GM12878 (cell line): ENCODE data around the gene XRCC4. TPM values are rescaled to one million over a fixed set of nuclear protein-coding genes. Genes with fewer than 3 reads are reported as not detected.

Experiments used
- ATAC-seq: fragments of 200-7000 bp; cut with Tn5 transposase; 3 replicates; pipeline ENCODE4 v1.9.1; 2020; ENCODE audit warnings: mild to moderate bottlenecking, moderate library complexity
- BruUV-seq: library from RNA; stranded (reverse); fragments of 400-500 nt; replicated peaks from 2 replicates; lab custom pipeline; 2021; lab: Mats Ljungman, UMichigan
- CTCF ChIA-PET: fragments of 300-600 bp; sonication (Branson Sonifier 250); formaldehyde crosslinking; extraction: SDS; loops from one replicate; lab custom pipeline; 2021; ENCODE audit warnings: inconsistent platforms; lab: Yijun Ruan, JAX
- POLR2A ChIA-PET: fragments of 350-600 bp; formaldehyde crosslinking; extraction: SDS; loops from one replicate; lab custom pipeline; 2021; ENCODE audit warnings: inconsistent platforms; lab: Charles Lee
- RAD21 ChIA-PET: fragments of 300-600 bp; sonication (Branson Sonifier 250); formaldehyde crosslinking; loops from one replicate; lab custom pipeline; 2023; ENCODE audit warnings: antibody characterized with exemption; ENCODE audit not compliant: unreplicated experiment; lab: Charles Lee
- SMC1A ChIA-PET: fragments of 300-600 bp; sonication (Branson Sonifier 250); formaldehyde crosslinking; loops from one replicate; lab custom pipeline; 2023; ENCODE audit not compliant: unreplicated experiment, uncharacterized antibody; lab: Charles Lee
- DNase-seq: peaks from one replicate; pipeline ENCODE4 v3.0.0-alpha.2; 2011; ENCODE audit warnings: low read depth, low spot score
- FAIRE-seq: peaks from 3 replicates; lab custom pipeline; 2011; peaks lifted over from hg19 to GRCh38; lab: Jason Lieb, UNC
- H2AFZ ChIP-seq: 2 replicates; pipeline ENCODE4 v1.6.0; 2011; ENCODE audit warnings: low read depth, low read length, control low read depth; ENCODE audit not compliant: control insufficient read depth
- H3K27ac ChIP-seq: 2 replicates; pipeline ENCODE4 v1.5.1; 2011; ENCODE audit warnings: control low read depth; ENCODE audit not compliant: control insufficient read depth, insufficient read depth
- H3K27me3 ChIP-seq, 2 experiments: replicated peaks in 1 of 2; 2 replicates each; pipeline versions ENCODE4 v1.6.0 to v1.6.1; 2011; ENCODE audit warnings: low read length in 1 of 2; ENCODE audit not compliant: control insufficient read depth in 2 of 2, insufficient read depth in 2 of 2
- H3K36me3 ChIP-seq, 2 experiments: 2 replicates each; pipeline ENCODE4 v1.5.1; 2011; ENCODE audit warnings: low read length in 1 of 2; ENCODE audit not compliant: control insufficient read depth in 2 of 2, insufficient read depth in 2 of 2
- H3K4me1 ChIP-seq: 2 replicates; pipeline ENCODE4 v1.6.1; 2011; ENCODE audit warnings: mild to moderate bottlenecking, low read length, moderate library complexity, mixed read lengths; ENCODE audit not compliant: control insufficient read depth, insufficient read depth
- H3K4me2 ChIP-seq: 2 replicates; pipeline ENCODE4 v1.6.0; 2011; ENCODE audit warnings: control low read depth; ENCODE audit not compliant: control insufficient read depth, insufficient read depth
- H3K4me3 ChIP-seq: fragments of 200-600 bp; sonication (generic); 2 replicates; pipeline ENCODE4 v1.5.1; 2016
- H3K79me2 ChIP-seq: 2 replicates; pipeline ENCODE4 v1.6.0; 2011; ENCODE audit warnings: low read length; ENCODE audit not compliant: control insufficient read depth, insufficient read depth
- H3K9ac ChIP-seq: 2 replicates; pipeline ENCODE4 v1.8.0; 2011; ENCODE audit warnings: low read length, control low read depth, mixed read lengths; ENCODE audit not compliant: control insufficient read depth, insufficient read depth
- H3K9me3 ChIP-seq: replicated peaks from 3 replicates; pipeline ENCODE4 v1.5.1; 2011; ENCODE audit warnings: mild to moderate bottlenecking, low read length; ENCODE audit not compliant: control insufficient read depth, insufficient read depth
- H4K20me1 ChIP-seq: 2 replicates; pipeline ENCODE4 v1.6.0; 2011; ENCODE audit not compliant: control insufficient read depth, insufficient read depth
- CREB1 ChIP-seq: IDR thresholded peaks from 2 replicates; pipeline ENCODE4 v1.6.1; 2012; ENCODE audit warnings: low read depth, mild to moderate bottlenecking, inconsistent platforms
- FOXM1 ChIP-seq: IDR thresholded peaks from 2 replicates; pipeline ENCODE4 v1.6.1; 2012; ENCODE audit warnings: low read depth, mild to moderate bottlenecking, inconsistent platforms, low read length, moderate library complexity
- MEF2A ChIP-seq: IDR thresholded peaks from 2 replicates; pipeline ENCODE4 v1.6.1; 2011; ENCODE audit warnings: low read depth, mild to moderate bottlenecking, low read length, moderate library complexity; ENCODE audit not compliant: insufficient read depth
- NFXL1 ChIP-seq: fragments of 450-650 bp; IDR thresholded peaks from 2 replicates; pipeline ENCODE4 v1.6.1; 2017; ENCODE audit warnings: antibody characterized with exemption, mild to moderate bottlenecking, borderline replicate concordance
- NR2F1 ChIP-seq: fragments of 450-650 bp; conservative IDR thresholded peaks from 2 replicates; pipeline ENCODE4 v1.6.1; 2017; ENCODE audit warnings: mild to moderate bottlenecking
- SPI1 ChIP-seq: IDR thresholded peaks from 2 replicates; pipeline ENCODE4 v1.6.1; 2011; ENCODE audit warnings: low read depth, mild to moderate bottlenecking, low read length, moderate library complexity, borderline replicate concordance; ENCODE audit not compliant: insufficient read depth
- SREBF2 ChIP-seq: IDR thresholded peaks from 2 replicates; pipeline ENCODE4 v1.6.1; 2012; ENCODE audit warnings: mild to moderate bottlenecking, low read length
- SRF ChIP-seq, 2 experiments: IDR thresholded peaks; 2 replicates each; pipeline ENCODE4 v1.6.1; 2011; ENCODE audit warnings: low read depth in 2 of 2, low read length in 2 of 2, mild to moderate bottlenecking in 1 of 2, moderate library complexity in 1 of 2
- TAF1 ChIP-seq: IDR thresholded peaks from 2 replicates; pipeline ENCODE4 v1.6.1; 2011; ENCODE audit warnings: mild to moderate bottlenecking, low read depth, low read length, borderline replicate concordance
- WGBS: methylation state at CpG from one replicate; pipeline ENCODE4 v1.1.6; 2016; ENCODE audit warnings: low lambda C conversion rate; ENCODE audit not compliant: insufficient replicate concordance, insufficient coverage; ENCODE audit errors: missing lambda C conversion rate; 5-methylcytosine and 5-hydroxymethylcytosine counted together
- in situ Hi-C: fragments of 300-500 bp; cut with MboI; formaldehyde crosslinking; loops from 9 replicates; pipeline ENCODE4 v1.14.3; 2018; ENCODE audit warnings: mixed read lengths
- intact Hi-C: fragments of 100-400 bp; cut with micrococcal nuclease; formaldehyde crosslinking; loops from one replicate; pipeline ENCODE4 v1.14.2; 2022; ENCODE audit not compliant: unreplicated experiment
- polyA plus RNA-seq, 11 experiments: library from polyadenylated mRNA; depleted of rRNA in 4 of 11; unstranded in 6 of 11; stranded (reverse) in 5 of 11; fragments of >200 nt; fragmentation: Nextera tagmentation in 4 of 11; fragmentation: Illumina TruSeq in 1 of 11; extraction: Ambion mirVana in 4 of 11; extraction: Trizol in 1 of 11; gene quantifications; 1 replicate in 1 of 11; 2 replicates in 10 of 11; pipeline versions ENCODE4 v1.2.1 to v1.2.3, GENCODE V29; 2011 to 2016; ENCODE audit warnings: inconsistent platforms in 2 of 11, missing spikeins in 2 of 11, low read depth in 1 of 11
- total RNA-seq, 4 experiments: library from RNA; depleted of rRNA in 3 of 4; stranded (reverse); fragments of >200 nt in 3 of 4; fragmentation: Illumina TruSeq in 1 of 4; extraction: Trizol in 1 of 4; gene quantifications; 2 replicates each; pipeline versions ENCODE4 v1.2.1 to v1.2.3, GENCODE V29; 2013 to 2021
- TF ChIP-seq, protein P1 (sequence below): IDR thresholded peaks from 2 replicates; pipeline ENCODE4 v1.6.1; 2012; ENCODE audit warnings: low read length, inconsistent platforms
- TF ChIP-seq, protein P2 (sequence below): IDR thresholded peaks from 2 replicates; pipeline ENCODE4 v1.6.1; 2012; ENCODE audit warnings: low read depth, low read length, improper control_type of control experiment
- TF ChIP-seq, protein P3 (sequence below), 3 experiments: IDR thresholded peaks in 2 of 3; conservative IDR thresholded peaks in 1 of 3; 2 replicates each; pipeline ENCODE4 v1.5.1; 2011; ENCODE audit warnings: low read depth in 3 of 3, low read length in 3 of 3, mild to moderate bottlenecking in 3 of 3, control low read depth in 2 of 3, moderate library complexity in 2 of 3, inconsistent platforms in 1 of 3, mixed read lengths in 1 of 3; ENCODE audit not compliant: control insufficient read depth in 2 of 3, insufficient read depth in 1 of 3; ENCODE audit errors: extremely low read depth in 1 of 3

The XRCC4 gene
- total and polyA plus RNA-seq, 10 of the 15 experiments (the other 5 are each of a cell fraction or from before 2014, with no cell fraction given) = 12.1 to 53.6 (median 25.8) TPM

DNA sequence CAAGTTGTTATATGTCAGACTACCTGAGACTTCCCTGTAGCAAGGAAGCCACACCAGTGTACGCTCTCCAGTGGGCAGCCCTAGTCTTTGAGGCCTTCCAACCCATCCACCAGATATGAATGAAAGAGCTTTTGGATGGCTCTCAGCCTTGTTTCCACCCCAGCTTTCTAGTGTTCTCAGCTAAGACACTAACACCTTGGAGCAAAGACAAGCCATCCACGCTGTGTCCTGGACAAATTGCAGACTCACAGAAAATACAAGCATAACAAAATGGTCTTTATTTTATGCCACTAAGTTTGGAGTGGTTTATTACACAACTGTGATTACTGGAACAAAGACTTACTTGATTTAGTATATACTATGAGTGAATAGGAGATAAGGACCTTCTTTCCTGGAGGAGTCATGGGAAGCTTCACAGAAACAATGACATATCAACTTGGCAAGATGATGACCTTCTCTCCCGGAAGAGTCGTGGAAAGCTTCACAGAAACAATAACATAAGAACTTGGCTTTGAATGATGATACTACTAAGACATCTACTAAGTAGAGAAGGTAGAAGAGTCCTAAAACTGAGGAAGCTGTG lies 260.2 kb downstream of the XRCC4 start:
- no peak for FAIRE-seq
- no peaks in the 10 kb centered on the region for H3K79me2 ChIP-seq
- H3K27ac ChIP-seq = no peak overlapping the region
- DNase-seq = no peak
- in situ Hi-C loops = no loop called here
- BruUV-seq = no TSS peak
- H3K4me2 ChIP-seq = no peak overlapping the region
- H3K4me3 ChIP-seq = no peak overlapping the region
- H3K9me3 ChIP-seq = no peaks in the 10 kb centered on the region
- no peak overlapping the region for H3K9ac ChIP-seq
- ChIA-PET POLR2A (no interaction called here), SMC1A (interaction anchor here (0.8 to 2.5 kb wide), 5 partner anchors 9 to 535 kb away, joined by 3 to 7 read pairs (median 3); no protein-coding TSS in a partner anchor), CTCF (interaction anchor here (1.0 kb wide), 1 partner anchor 20 kb away, joined by 3 read pairs; no protein-coding TSS in a partner anchor), RAD21 (no interaction called here)
- no peak overlapping the region for H2AFZ ChIP-seq
- no peaks in the 10 kb centered on the region for H4K20me1 ChIP-seq
- H3K36me3 ChIP-seq = no peaks in the 10 kb centered on the region
- H3K4me1 ChIP-seq = no peaks in the 10 kb centered on the region
- no peaks in the 10 kb centered on the region for H3K27me3 ChIP-seq
- no peak for ATAC-seq
- intact Hi-C loops = no loop called here
- TF ChIP-seq, protein P1, sequence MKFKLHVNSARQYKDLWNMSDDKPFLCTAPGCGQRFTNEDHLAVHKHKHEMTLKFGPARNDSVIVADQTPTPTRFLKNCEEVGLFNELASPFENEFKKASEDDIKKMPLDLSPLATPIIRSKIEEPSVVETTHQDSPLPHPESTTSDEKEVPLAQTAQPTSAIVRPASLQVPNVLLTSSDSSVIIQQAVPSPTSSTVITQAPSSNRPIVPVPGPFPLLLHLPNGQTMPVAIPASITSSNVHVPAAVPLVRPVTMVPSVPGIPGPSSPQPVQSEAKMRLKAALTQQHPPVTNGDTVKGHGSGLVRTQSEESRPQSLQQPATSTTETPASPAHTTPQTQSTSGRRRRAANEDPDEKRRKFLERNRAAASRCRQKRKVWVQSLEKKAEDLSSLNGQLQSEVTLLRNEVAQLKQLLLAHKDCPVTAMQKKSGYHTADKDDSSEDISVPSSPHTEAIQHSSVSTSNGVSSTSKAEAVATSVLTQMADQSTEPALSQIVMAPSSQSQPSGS = no peak
- TF ChIP-seq, protein P2, sequence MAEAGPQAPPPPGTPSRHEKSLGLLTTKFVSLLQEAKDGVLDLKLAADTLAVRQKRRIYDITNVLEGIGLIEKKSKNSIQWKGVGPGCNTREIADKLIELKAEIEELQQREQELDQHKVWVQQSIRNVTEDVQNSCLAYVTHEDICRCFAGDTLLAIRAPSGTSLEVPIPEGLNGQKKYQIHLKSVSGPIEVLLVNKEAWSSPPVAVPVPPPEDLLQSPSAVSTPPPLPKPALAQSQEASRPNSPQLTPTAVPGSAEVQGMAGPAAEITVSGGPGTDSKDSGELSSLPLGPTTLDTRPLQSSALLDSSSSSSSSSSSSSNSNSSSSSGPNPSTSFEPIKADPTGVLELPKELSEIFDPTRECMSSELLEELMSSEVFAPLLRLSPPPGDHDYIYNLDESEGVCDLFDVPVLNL = no peak
- WGBS = 97% methylated on average over 4 of the region's 4 CpGs

DNA sequence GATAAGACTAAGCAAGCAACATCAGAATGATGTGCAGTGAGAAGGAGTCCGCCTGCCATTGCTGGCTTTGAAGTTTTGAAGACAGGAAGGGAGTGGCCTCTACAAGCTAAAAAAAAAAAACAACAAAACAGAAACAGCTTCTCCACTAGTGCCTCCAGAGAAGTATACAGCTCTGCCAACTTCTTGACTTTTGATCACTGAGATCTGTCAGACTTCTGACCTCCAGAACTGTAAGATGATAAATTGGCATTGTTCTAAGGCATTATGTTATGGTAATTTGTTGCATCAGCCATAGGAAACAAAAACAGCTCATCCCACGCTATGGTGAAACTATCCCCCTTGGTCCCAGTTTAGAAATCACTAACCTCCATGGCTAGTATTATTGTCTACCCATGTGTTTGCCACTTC lies 263.2 kb downstream of the XRCC4 start:
- no peak overlapping the region; the same call in 1 of the 2 replicates for H2AFZ ChIP-seq
- 0% methylated on average over 2 of the region's 2 CpGs for WGBS
- H3K79me2 ChIP-seq = no peaks in the 10 kb centered on the region
- H3K36me3 ChIP-seq = no peaks in the 10 kb centered on the region
- ChIA-PET CTCF (no interaction called here), SMC1A (interaction anchor here (0.9 to 1.5 kb wide), 2 partner anchors 8 to 10 kb away, joined by 3 to 6 read pairs; no protein-coding TSS in a partner anchor), POLR2A (no interaction called here), RAD21 (interaction anchor here (0.9 kb wide), 1 partner anchor 63 kb away, joined by 3 read pairs; no protein-coding TSS in a partner anchor)
- no peak overlapping the region for H3K4me3 ChIP-seq
- in situ Hi-C loops (no loop called here), intact Hi-C loops (no loop called here)
- no peak overlapping the region for H3K27ac ChIP-seq
- FAIRE-seq (no peak), ATAC-seq (peak; percentile 51), DNase-seq (no peak)
- no peak overlapping the region for H3K9ac ChIP-seq
- no peaks in the 10 kb centered on the region for H3K9me3 ChIP-seq
- no peaks in the 10 kb centered on the region for H3K27me3 ChIP-seq
- BruUV-seq = no TSS peak
- no peaks in the 10 kb centered on the region for H4K20me1 ChIP-seq
- H3K4me1 ChIP-seq = no peaks in the 10 kb centered on the region
- no peak overlapping the region for H3K4me2 ChIP-seq
- TF ChIP-seq SREBF2 (no peak), TAF1 (no peak), SRF (IDR thresholded peaks at IDR 0.05; ENCODE audit: low read depth in 2 of 2, low read length in 2 of 2) (no peak), MEF2A (peak; percentile 62; the same call in 1 of the 2 replicates), FOXM1 (peak; percentile 58; the same call in 1 of the 2 replicates), SPI1 (no peak), CREB1 (no peak), NR2F1 (no peak), NFXL1 (no peak)
- TF ChIP-seq, protein P3, sequence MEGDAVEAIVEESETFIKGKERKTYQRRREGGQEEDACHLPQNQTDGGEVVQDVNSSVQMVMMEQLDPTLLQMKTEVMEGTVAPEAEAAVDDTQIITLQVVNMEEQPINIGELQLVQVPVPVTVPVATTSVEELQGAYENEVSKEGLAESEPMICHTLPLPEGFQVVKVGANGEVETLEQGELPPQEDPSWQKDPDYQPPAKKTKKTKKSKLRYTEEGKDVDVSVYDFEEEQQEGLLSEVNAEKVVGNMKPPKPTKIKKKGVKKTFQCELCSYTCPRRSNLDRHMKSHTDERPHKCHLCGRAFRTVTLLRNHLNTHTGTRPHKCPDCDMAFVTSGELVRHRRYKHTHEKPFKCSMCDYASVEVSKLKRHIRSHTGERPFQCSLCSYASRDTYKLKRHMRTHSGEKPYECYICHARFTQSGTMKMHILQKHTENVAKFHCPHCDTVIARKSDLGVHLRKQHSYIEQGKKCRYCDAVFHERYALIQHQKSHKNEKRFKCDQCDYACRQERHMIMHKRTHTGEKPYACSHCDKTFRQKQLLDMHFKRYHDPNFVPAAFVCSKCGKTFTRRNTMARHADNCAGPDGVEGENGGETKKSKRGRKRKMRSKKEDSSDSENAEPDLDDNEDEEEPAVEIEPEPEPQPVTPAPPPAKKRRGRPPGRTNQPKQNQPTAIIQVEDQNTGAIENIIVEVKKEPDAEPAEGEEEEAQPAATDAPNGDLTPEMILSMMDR (IDR thresholded peaks at IDR 0.05 in 2 of 3, conservative IDR thresholded peaks at IDR 0.05 in 1 of 3; ENCODE audit: control insufficient read depth in 2 of 3, extremely low read depth in 1 of 3, insufficient read depth in 1 of 3, low read depth in 3 of 3, low read length in 3 of 3) = no peak
